GM12875 (cell line): Measurements from ENCODE around the gene AK8.

Experiments used
- H3K4me3 ChIP-seq: one replicate; pipeline ENCODE4 v1.5.1; 2011; ENCODE audit warnings: low read depth, low read length, control low read depth
- CTCF ChIP-seq: IDR thresholded peaks from 2 replicates; pipeline ENCODE4 v1.5.1; 2011; ENCODE audit warnings: low read depth, mild to moderate bottlenecking, control low read depth, inconsistent platforms, low read length, moderate library complexity, borderline replicate concordance; ENCODE audit not compliant: insufficient read depth

Gene AK8

GRCh38 chr9:132683873-132684272 is 194.2 kb downstream of the AK8 start:
- H3K4me3 ChIP-seq, result no peak overlapping the region
- TF ChIP-seq CTCF, result no peak

DNA sequence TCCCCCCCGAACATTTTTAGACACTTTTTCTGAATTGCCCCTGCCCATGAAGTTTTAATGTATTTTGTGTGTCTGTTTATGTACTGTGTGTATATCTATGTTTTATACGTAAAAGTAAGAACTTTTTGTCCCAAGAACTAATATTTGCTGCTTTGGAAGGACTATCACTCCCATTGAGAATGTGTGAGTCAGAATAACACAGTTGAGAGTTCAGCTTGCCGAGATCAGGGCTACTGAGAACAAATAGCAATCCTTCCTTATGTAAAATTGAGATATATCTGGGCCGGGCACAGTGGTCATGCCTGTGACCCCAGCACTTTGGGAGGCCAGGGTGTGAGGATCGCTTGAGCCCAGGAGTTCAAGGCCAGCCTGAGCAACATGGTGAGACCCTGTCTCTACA is 196.5 kb downstream of the AK8 start:
- H3K4me3 ChIP-seq, result no peak overlapping the region
- TF ChIP-seq CTCF, result no peak

- H3K4me3 ChIP-seq, result no peak overlapping the region
- no peak for TF ChIP-seq CTCF
Observed at GRCh38 chr9:132679946-132680625, 198.0 kb downstream of the AK8 start.

DNA sequence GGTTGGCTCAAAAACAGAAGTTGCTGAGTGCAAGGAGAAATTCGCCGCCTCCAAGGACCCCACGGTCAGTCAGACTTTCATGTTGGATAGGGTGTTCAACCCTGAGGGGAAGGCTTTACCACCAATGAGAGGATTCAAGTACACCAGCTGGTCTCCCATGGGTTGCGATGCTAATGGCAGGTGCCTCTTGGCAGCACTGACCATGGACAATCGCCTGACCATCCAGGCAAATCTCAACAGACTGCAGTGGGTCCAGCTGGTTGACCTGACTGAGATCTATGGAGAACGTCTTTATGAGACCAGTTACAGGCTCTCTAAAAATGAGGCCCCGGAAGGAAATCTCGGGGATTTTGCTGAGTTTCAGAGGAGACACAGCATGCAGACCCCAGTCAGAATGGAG is 200.1 kb downstream of the AK8 start:
- no peak overlapping the region for H3K4me3 ChIP-seq
- TF ChIP-seq CTCF, result no peak
